Smooth muscle cell (in vitro differentiated cells): ENCODE data around the gene APC2. TPM values are rescaled to one million over a fixed set of nuclear protein-coding genes. Genes with fewer than 3 reads are reported as not detected.

Experiments
- DNase-seq: peaks from one replicate; lab custom pipeline; 2025; ENCODE audit not compliant: unreplicated experiment; lab: John Stamatoyannopoulos, UW
- H2AFZ ChIP-seq: fragments of 200-600 bp; sonication (generic); 2 replicates; pipeline ENCODE4 v1.6.0; 2016; ENCODE audit warnings: antibody characterized with exemption, low read depth, mild to moderate bottlenecking
- H3F3A ChIP-seq: fragments of 200-600 bp; sonication (generic); 2 replicates; pipeline ENCODE4 v1.6.0; 2017; ENCODE audit warnings: antibody characterized with exemption, low read depth
- H3K27ac ChIP-seq: fragments of 200-600 bp; sonication (generic); 2 replicates; pipeline ENCODE4 v1.5.1; 2016; ENCODE audit warnings: low read depth, mild to moderate bottlenecking
- H3K27me3 ChIP-seq: fragments of 200-600 bp; sonication (generic); 2 replicates; pipeline ENCODE4 v1.6.1; 2016; ENCODE audit warnings: low read depth, mild to moderate bottlenecking
- H3K36me3 ChIP-seq: fragments of 200-600 bp; sonication (generic); 2 replicates; pipeline ENCODE4 v1.5.1; 2016; ENCODE audit warnings: low read depth
- H3K4me1 ChIP-seq: fragments of 200-600 bp; sonication (generic); 2 replicates; pipeline ENCODE4 v1.5.1; 2016; ENCODE audit warnings: low read depth
- H3K4me2 ChIP-seq: fragments of 200-600 bp; sonication (generic); 2 replicates; pipeline ENCODE4 v1.6.0; 2016; ENCODE audit warnings: mild to moderate bottlenecking
- H3K4me3 ChIP-seq: fragments of 200-600 bp; sonication (generic); 2 replicates; pipeline ENCODE4 v1.5.1; 2016; ENCODE audit warnings: mild to moderate bottlenecking
- H3K79me2 ChIP-seq: fragments of 200-600 bp; sonication (generic); 2 replicates; pipeline ENCODE4 v1.6.0; 2016; ENCODE audit warnings: low read depth, mild to moderate bottlenecking
- H3K9ac ChIP-seq: fragments of 200-600 bp; sonication (generic); 2 replicates; pipeline ENCODE4 v1.6.0; 2016; ENCODE audit warnings: low read depth
- H3K9me3 ChIP-seq: fragments of 200-600 bp; sonication (generic); replicated peaks from 2 replicates; pipeline ENCODE4 v1.5.1; 2016; ENCODE audit warnings: low read depth
- H4K20me1 ChIP-seq: fragments of 200-600 bp; sonication (generic); 2 replicates; pipeline ENCODE4 v1.6.0; 2016; ENCODE audit warnings: low read depth
- WGBS: methylation state at CpG from one replicate; pipeline ENCODE4 v1.1.7; 2016; ENCODE audit warnings: low lambda C conversion rate; 5-methylcytosine and 5-hydroxymethylcytosine counted together
- polyA plus RNA-seq: library from polyadenylated mRNA; unstranded; fragments of >200 nt; fragmentation: Nextera tagmentation; extraction: Ambion mirVana; gene quantifications from 2 replicates; pipeline ENCODE4 v1.2.1, GENCODE V29; 2016
- total RNA-seq: library from RNA; depleted of rRNA; stranded (reverse); fragments of >200 nt; gene quantifications from 2 replicates; pipeline ENCODE4 v1.2.3, GENCODE V29; 2014
- TF ChIP-seq, protein P1 (sequence below): fragments of 200-600 bp; sonication (generic); IDR thresholded peaks from 2 replicates; pipeline ENCODE4 v1.5.1; 2017; ENCODE audit warnings: borderline replicate concordance, mild to moderate bottlenecking, antibody characterized with exemption; ENCODE audit not compliant: insufficient read depth, poor library complexity, severe bottlenecking

Gene APC2
- total and polyA plus RNA-seq, 2 experiments from 2014 or later, result 0.18 to 0.30 TPM

DNA sequence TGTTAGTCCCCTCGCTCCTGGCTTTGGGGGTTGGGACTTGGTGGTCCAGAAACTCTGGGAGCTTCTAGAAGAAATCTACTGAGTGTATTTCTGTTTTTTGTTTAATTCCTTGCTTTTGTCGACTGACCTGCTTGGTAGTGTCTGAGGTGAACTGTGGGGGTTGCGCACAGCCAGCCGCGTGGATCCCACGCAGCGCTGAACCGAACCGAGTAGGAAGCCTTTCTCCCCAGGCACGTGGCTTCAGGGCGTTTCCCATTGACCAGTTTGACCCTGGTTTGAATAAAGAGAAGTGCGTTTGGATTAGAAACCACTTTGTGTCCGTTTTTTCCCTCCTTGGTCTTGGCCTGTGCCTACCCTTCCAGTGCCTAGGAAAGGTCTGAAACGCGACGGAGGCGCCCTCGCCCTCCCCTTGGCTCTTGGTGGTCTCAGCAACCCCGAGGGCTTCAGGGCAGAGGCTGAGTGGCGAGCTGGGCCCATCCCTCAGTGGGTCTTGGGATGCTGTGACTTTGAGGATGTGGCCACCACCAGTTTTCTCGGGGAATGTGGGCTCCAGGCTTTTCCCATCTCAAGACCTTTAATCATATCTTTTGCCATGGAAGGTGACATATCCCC, 14.4 kb upstream of the APC2 start:
- TF ChIP-seq, protein P1, sequence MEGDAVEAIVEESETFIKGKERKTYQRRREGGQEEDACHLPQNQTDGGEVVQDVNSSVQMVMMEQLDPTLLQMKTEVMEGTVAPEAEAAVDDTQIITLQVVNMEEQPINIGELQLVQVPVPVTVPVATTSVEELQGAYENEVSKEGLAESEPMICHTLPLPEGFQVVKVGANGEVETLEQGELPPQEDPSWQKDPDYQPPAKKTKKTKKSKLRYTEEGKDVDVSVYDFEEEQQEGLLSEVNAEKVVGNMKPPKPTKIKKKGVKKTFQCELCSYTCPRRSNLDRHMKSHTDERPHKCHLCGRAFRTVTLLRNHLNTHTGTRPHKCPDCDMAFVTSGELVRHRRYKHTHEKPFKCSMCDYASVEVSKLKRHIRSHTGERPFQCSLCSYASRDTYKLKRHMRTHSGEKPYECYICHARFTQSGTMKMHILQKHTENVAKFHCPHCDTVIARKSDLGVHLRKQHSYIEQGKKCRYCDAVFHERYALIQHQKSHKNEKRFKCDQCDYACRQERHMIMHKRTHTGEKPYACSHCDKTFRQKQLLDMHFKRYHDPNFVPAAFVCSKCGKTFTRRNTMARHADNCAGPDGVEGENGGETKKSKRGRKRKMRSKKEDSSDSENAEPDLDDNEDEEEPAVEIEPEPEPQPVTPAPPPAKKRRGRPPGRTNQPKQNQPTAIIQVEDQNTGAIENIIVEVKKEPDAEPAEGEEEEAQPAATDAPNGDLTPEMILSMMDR, result no peak
- Histone ChIP-seq H3K4me2 (no peak overlapping the region), H3K4me1 (peaks cover 9% of the 10 kb centered on the region), H2AFZ (no peak overlapping the region), H4K20me1 (peaks cover 51% of the 10 kb centered on the region), H3K79me2 (peaks cover 29% of the 10 kb centered on the region), H3F3A (peaks cover 10% of the 10 kb centered on the region), H3K9ac (no peak overlapping the region), H3K4me3 (no peak overlapping the region), H3K9me3 (no peaks in the 10 kb centered on the region), H3K27ac (peak overlapping the region; percentile 3), H3K36me3 (no peaks in the 10 kb centered on the region), H3K27me3 (no peaks in the 10 kb centered on the region)
- 97% methylated on average over 21 of the region's 21 CpGs for WGBS
- no peak for DNase-seq

- Histone ChIP-seq H3K4me2 (peak overlapping the region; percentile 54), H3K9me3 (no peaks in the 10 kb centered on the region), H3F3A (peaks cover 22% of the 10 kb centered on the region), H3K4me3 (peak overlapping the region; percentile 72), H3K27ac (peak overlapping the region; percentile 46), H3K79me2 (peaks cover 37% of the 10 kb centered on the region), H3K4me1 (peaks cover 9% of the 10 kb centered on the region), H4K20me1 (peaks cover 59% of the 10 kb centered on the region), H3K27me3 (no peaks in the 10 kb centered on the region), H3K9ac (no peak overlapping the region), H3K36me3 (no peaks in the 10 kb centered on the region), H2AFZ (no peak overlapping the region)
- no peak for DNase-seq
- TF ChIP-seq, protein P1, result no peak
- WGBS, result 83% methylated on average over 8 of the region's 8 CpGs
These were observed 12.3 kb upstream of the APC2 start for GRCh38 chr19:1437609-1438008.

GRCh38 chr19:1438035-1438932, 11.6 kb upstream of the APC2 start, which contains the start of gene RPS15:
TSS of gene RPS15 (plus strand) at chr19:1438396. CDS start at chr19:1438426, 30 bp downstream.
- peak; percentile 83 for DNase-seq
- H3K79me2 ChIP-seq, result peaks cover 37% of the 10 kb centered on the region

More at GRCh38 chr19:1438035-1438932, 11.6 kb upstream of the APC2 start, which contains the start of gene RPS15:
- Histone ChIP-seq H4K20me1 (peaks cover 65% of the 10 kb centered on the region), H3K4me3 (peak within 1 kb of the TSS; percentile 72), H3K9ac (peak within 1 kb of the TSS; percentile 95), H3F3A (peaks cover 27% of the 10 kb centered on the region), H2AFZ (peak within 1 kb of the TSS; percentile 23), H3K4me1 (peaks cover 9% of the 10 kb centered on the region), H3K27ac (peak within 1 kb of the TSS; percentile 80), H3K9me3 (no peaks in the 10 kb centered on the region), H3K27me3 (no peaks in the 10 kb centered on the region), H3K4me2 (peak within 1 kb of the TSS; percentile 97), H3K36me3 (no peaks in the 10 kb centered on the region)
- 1% methylated on average over 89 of the region's 100 CpGs for WGBS
- TF ChIP-seq, protein P1, result peak; percentile 84
